ENCODE data around the gene MYT1. TPM values are rescaled to one million over a fixed set of nuclear protein-coding genes. Genes with fewer than 3 reads are reported as not detected.
"Not testable (repeated sequence)": the region's sequence is repeated elsewhere in the genome, so short reads cannot be mapped to it uniquely, and the experiment has no call there.

The MYT1 gene
- polyA plus RNA-seq, 3 donors from 2014 or later: not detected

- Mint-ChIP-seq H3K36me3 (no peaks in the 10 kb centered on the region), H3K4me3 (no peak overlapping the region), H3K9me3 (no peaks in the 10 kb centered on the region), H3K27me3 (ENCODE audit: low read depth in 3 of 3) (peaks cover 2 to 13% (median 6%) of the 10 kb centered on the region in 3 donors), H3K4me1 (no peaks in the 10 kb centered on the region), H3K27ac (no peak overlapping the region)
- no peak for DNase-seq
These were observed 32.8 kb upstream of the MYT1 start for GRCh38 chr20:64131406-64131805.

- H3K27ac Mint-ChIP-seq: no peak overlapping the region
- H3K4me1 Mint-ChIP-seq: no peaks in the 10 kb centered on the region
- no peak overlapping the region for H3K4me3 Mint-ChIP-seq
- peaks cover 2 to 7% (median 2%) of the 10 kb centered on the region in 3 donors for H3K27me3 Mint-ChIP-seq (ENCODE audit: low read depth in 3 of 3)
- H3K9me3 Mint-ChIP-seq: no peaks in the 10 kb centered on the region
- DNase-seq: no peak
- no peaks in the 10 kb centered on the region for H3K36me3 Mint-ChIP-seq
These were observed 30.3 kb upstream of the MYT1 start for GRCh38 chr20:64133951-64134407.

- not testable (repeated sequence) for DNase-seq; H3K4me1 Mint-ChIP-seq; H3K27me3 Mint-ChIP-seq (ENCODE audit: low read depth in 3 of 3); H3K9me3 Mint-ChIP-seq; H3K4me3 Mint-ChIP-seq; H3K36me3 Mint-ChIP-seq; H3K27ac Mint-ChIP-seq
These were observed 29.5 kb upstream of the MYT1 start for GRCh38 chr20:64134744-64135143.

GRCh38 chr20:64136004-64136710, 28.1 kb upstream of the MYT1 start:
- H3K4me3 Mint-ChIP-seq: no peak overlapping the region
- H3K4me1 Mint-ChIP-seq: no peaks in the 10 kb centered on the region
- no peak for DNase-seq
- peaks cover 0 to 4% (median 0%) of the 10 kb centered on the region in 3 donors for H3K27me3 Mint-ChIP-seq (ENCODE audit: low read depth in 3 of 3)
- no peaks in the 10 kb centered on the region for H3K9me3 Mint-ChIP-seq
- no peak overlapping the region for H3K27ac Mint-ChIP-seq
- H3K36me3 Mint-ChIP-seq: no peaks in the 10 kb centered on the region

- Mint-ChIP-seq H3K36me3 (no peaks in the 10 kb centered on the region), H3K9me3 (peaks cover 0 to under 1% (median 0%) of the 10 kb centered on the region in 6 donors), H3K27ac (no peak overlapping the region), H3K27me3 (ENCODE audit: low read depth in 3 of 3) (peaks cover 0 to 3% (median 0%) of the 10 kb centered on the region in 3 donors), H3K4me3 (no peak overlapping the region), H3K4me1 (no peaks in the 10 kb centered on the region)
- no peak for DNase-seq
These were observed 26.6 kb upstream of the MYT1 start for GRCh38 chr20:64137598-64138031.

- Mint-ChIP-seq H3K4me1 (no peaks in the 10 kb centered on the region), H3K4me3 (no peak overlapping the region), H3K27me3 (ENCODE audit: low read depth in 3 of 3) (peaks cover 0 to 3% (median under 1%) of the 10 kb centered on the region in 3 donors), H3K36me3 (no peaks in the 10 kb centered on the region), H3K27ac (no peak overlapping the region), H3K9me3 (peaks cover 0 to 3% (median 0%) of the 10 kb centered on the region in 6 donors)
- no peak for DNase-seq
These were observed 25.9 kb upstream of the MYT1 start for GRCh38 chr20:64138276-64138815.

- Mint-ChIP-seq H3K4me1 (no peaks in the 10 kb centered on the region), H3K9me3 (peaks cover 0 to 4% (median 0%) of the 10 kb centered on the region in 6 donors), H3K4me3 (no peak overlapping the region), H3K27me3 (ENCODE audit: low read depth in 3 of 3) (peaks cover 0 to 3% (median 2%) of the 10 kb centered on the region in 3 donors), H3K36me3 (no peaks in the 10 kb centered on the region), H3K27ac (no peak overlapping the region)
- DNase-seq: no peak
These were observed 24.8 kb upstream of the MYT1 start for GRCh38 chr20:64139199-64140060.

GRCh38 chr20:64140061-64140931, 24.0 kb upstream of the MYT1 start:
- DNase-seq: no peak
- Mint-ChIP-seq H3K4me3 (no peak overlapping the region), H3K4me1 (no peaks in the 10 kb centered on the region), H3K36me3 (peaks cover 0 to 3% (median 0%) of the 10 kb centered on the region in 3 donors), H3K27ac (no peak overlapping the region), H3K9me3 (peaks cover 0 to 12% (median 3%) of the 10 kb centered on the region in 6 donors), H3K27me3 (ENCODE audit: low read depth in 3 of 3) (peaks cover 0 to 8% (median 5%) of the 10 kb centered on the region in 3 donors)

- H3K4me1 Mint-ChIP-seq: no peaks in the 10 kb centered on the region
- no peak for DNase-seq
- peaks cover 0 to 3% (median 0%) of the 10 kb centered on the region in 3 donors for H3K36me3 Mint-ChIP-seq
- H3K27me3 Mint-ChIP-seq (ENCODE audit: low read depth in 3 of 3): peaks cover 0 to 8% (median 5%) of the 10 kb centered on the region in 3 donors
- no peak overlapping the region for H3K4me3 Mint-ChIP-seq
- H3K9me3 Mint-ChIP-seq: peaks cover 0 to 12% (median 3%) of the 10 kb centered on the region in 6 donors
- H3K27ac Mint-ChIP-seq: no peak overlapping the region
These were observed 23.3 kb upstream of the MYT1 start for GRCh38 chr20:64140956-64141355.

- Mint-ChIP-seq H3K36me3 (peaks cover 0 to 3% (median 0%) of the 10 kb centered on the region in 3 donors), H3K27ac (no peak overlapping the region), H3K27me3 (ENCODE audit: low read depth in 3 of 3) (peaks cover 0 to 8% (median 5%) of the 10 kb centered on the region in 3 donors), H3K4me3 (no peak overlapping the region), H3K4me1 (no peaks in the 10 kb centered on the region), H3K9me3 (peaks cover 0 to 12% (median 3%) of the 10 kb centered on the region in 6 donors)
- no peak for DNase-seq
These were observed 21.7 kb upstream of the MYT1 start for GRCh38 chr20:64142590-64142989.

- Mint-ChIP-seq H3K27me3 (ENCODE audit: low read depth in 3 of 3) (peaks cover 0 to 8% (median 5%) of the 10 kb centered on the region in 3 donors), H3K36me3 (peaks cover 0 to 3% (median 0%) of the 10 kb centered on the region in 3 donors), H3K4me3 (no peak overlapping the region), H3K4me1 (no peaks in the 10 kb centered on the region), H3K9me3 (peaks cover 0 to 12% (median 3%) of the 10 kb centered on the region in 6 donors), H3K27ac (no peak overlapping the region)
- no peak for DNase-seq
These were observed 21.0 kb upstream of the MYT1 start for GRCh38 chr20:64143018-64143801.

GRCh38 chr20:64144144-64144912, 19.9 kb upstream of the MYT1 start:
- no peak for DNase-seq
- peaks cover 0 to 3% (median 0%) of the 10 kb centered on the region in 3 donors for H3K36me3 Mint-ChIP-seq
- H3K27me3 Mint-ChIP-seq (ENCODE audit: low read depth in 3 of 3): peaks cover 0 to 8% (median 5%) of the 10 kb centered on the region in 3 donors
- no peak overlapping the region for H3K27ac Mint-ChIP-seq
- H3K4me1 Mint-ChIP-seq: no peaks in the 10 kb centered on the region
- H3K9me3 Mint-ChIP-seq: peaks cover 0 to 12% (median 3%) of the 10 kb centered on the region in 6 donors
- no peak overlapping the region for H3K4me3 Mint-ChIP-seq
